ENCODE results near the gene GGPS1. TPM values are rescaled to one million over a fixed set of nuclear protein-coding genes. Genes with fewer than 3 reads are reported as not detected.

The GGPS1 gene
- total RNA-seq, 1 experiment from 2014 or later, result 40.4 TPM

DNA sequence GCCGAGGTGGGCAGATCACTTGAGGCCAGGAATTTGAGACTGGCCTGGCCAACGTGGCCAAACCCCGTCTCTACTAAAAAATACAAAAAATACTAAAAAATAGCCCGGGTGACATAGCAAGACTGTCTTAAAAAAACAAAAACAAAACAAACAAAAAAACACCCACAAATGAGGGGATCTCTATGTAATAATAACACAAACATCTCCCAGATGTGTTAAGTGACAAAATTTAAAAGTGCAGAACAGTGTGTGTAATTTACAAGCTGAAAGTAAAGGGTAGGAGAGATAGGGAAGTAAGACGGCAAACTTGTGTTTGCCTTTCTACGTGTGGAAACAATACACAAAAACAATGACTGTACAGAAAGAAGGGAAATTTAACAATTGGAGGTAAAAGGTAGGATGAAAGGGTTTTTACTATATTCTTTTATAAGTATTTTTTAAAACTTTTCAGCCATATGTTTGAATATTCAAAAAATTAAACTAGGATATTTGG lies 36.7 kb upstream of the GGPS1 start:
- no peak overlapping the region for H3K27ac Mint-ChIP-seq (ENCODE audit: unreplicated experiment)
- H3K4me1 ChIP-seq, result peaks cover 8% of the 10 kb centered on the region
- H3K4me1 Mint-ChIP-seq (ENCODE audit: low read depth, unreplicated experiment), result peaks cover 7% of the 10 kb centered on the region
- H3K9me3 Mint-ChIP-seq (ENCODE audit: unreplicated experiment), result peaks cover 1% of the 10 kb centered on the region
- no TSS peak for BruUV-seq (replicated peaks)
- H3K36me3 Mint-ChIP-seq (ENCODE audit: insufficient read depth, unreplicated experiment), result peaks cover 7% of the 10 kb centered on the region
- intact Hi-C loops (cut with micrococcal nuclease; ENCODE audit: unreplicated experiment), result no loop called here
- ChIA-PET CTCF (interaction anchor here (0.6 kb wide), 1 partner anchor 233 kb away, joined by 5 read pairs; no protein-coding TSS in a partner anchor), POLR2A (no interaction called here)
- DNase-seq, result no peak
- TF ChIP-seq, protein P1, sequence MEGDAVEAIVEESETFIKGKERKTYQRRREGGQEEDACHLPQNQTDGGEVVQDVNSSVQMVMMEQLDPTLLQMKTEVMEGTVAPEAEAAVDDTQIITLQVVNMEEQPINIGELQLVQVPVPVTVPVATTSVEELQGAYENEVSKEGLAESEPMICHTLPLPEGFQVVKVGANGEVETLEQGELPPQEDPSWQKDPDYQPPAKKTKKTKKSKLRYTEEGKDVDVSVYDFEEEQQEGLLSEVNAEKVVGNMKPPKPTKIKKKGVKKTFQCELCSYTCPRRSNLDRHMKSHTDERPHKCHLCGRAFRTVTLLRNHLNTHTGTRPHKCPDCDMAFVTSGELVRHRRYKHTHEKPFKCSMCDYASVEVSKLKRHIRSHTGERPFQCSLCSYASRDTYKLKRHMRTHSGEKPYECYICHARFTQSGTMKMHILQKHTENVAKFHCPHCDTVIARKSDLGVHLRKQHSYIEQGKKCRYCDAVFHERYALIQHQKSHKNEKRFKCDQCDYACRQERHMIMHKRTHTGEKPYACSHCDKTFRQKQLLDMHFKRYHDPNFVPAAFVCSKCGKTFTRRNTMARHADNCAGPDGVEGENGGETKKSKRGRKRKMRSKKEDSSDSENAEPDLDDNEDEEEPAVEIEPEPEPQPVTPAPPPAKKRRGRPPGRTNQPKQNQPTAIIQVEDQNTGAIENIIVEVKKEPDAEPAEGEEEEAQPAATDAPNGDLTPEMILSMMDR (IDR thresholded peaks at IDR 0.05; ENCODE audit: insufficient read depth in 1 of 2, low read depth in 1 of 2, low read length in 1 of 2, severe bottlenecking in 1 of 2, unreplicated experiment in 1 of 2), result no peak
- H3K4me3 ChIP-seq (ENCODE audit: low read depth, low read length), result no peak overlapping the region
- H3K36me3 ChIP-seq (ENCODE audit: control insufficient read depth, insufficient read depth, low read length), result no peaks in the 10 kb centered on the region
- no peaks in the 10 kb centered on the region for H3K27me3 ChIP-seq (replicated peaks; ENCODE audit: control insufficient read depth, insufficient read depth, low read length)
- H3K4me3 Mint-ChIP-seq (ENCODE audit: unreplicated experiment), result no peak overlapping the region
- no peaks in the 10 kb centered on the region for H3K27me3 Mint-ChIP-seq (ENCODE audit: insufficient read depth, unreplicated experiment)
- no peaks in the 10 kb centered on the region for H3K9me3 ChIP-seq

DNA sequence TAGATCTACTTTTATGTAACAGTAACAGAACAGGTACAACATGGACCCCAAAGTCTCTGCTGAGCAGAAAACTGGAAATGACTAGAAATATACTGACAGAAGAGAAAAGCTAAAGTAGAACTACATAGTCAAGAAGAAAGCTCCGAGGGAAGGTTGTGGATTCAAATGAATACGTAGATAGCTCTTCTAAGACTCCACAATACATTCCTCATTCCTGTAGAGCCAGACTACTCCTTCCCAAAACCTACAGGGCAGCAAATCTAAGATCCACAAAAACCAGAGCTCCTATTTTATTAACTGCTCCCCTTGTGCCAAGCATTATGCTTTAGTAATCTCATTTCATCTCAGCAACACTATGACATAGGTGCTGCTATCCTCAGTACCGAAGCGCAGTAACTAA lies 35.6 kb upstream of the GGPS1 start:
- BruUV-seq (replicated peaks), result no TSS peak
- peaks cover 7% of the 10 kb centered on the region for H3K36me3 Mint-ChIP-seq (ENCODE audit: insufficient read depth, unreplicated experiment)
- ChIA-PET POLR2A (no interaction called here), CTCF (no interaction called here)
- no peak for DNase-seq
- TF ChIP-seq, protein P1 (IDR thresholded peaks at IDR 0.05; ENCODE audit: insufficient read depth in 1 of 2, low read depth in 1 of 2, low read length in 1 of 2, severe bottlenecking in 1 of 2, unreplicated experiment in 1 of 2), result no peak
- peaks cover 3% of the 10 kb centered on the region; the same call in 1 of the 2 replicates for H3K9me3 ChIP-seq
- H3K4me3 Mint-ChIP-seq (ENCODE audit: unreplicated experiment), result no peak overlapping the region
- peaks cover 9% of the 10 kb centered on the region for H3K9me3 Mint-ChIP-seq (ENCODE audit: unreplicated experiment)
- no peak overlapping the region for H3K27ac Mint-ChIP-seq (ENCODE audit: unreplicated experiment)
- H3K4me3 ChIP-seq (ENCODE audit: low read depth, low read length), result no peak overlapping the region
- peaks cover 9% of the 10 kb centered on the region for H3K4me1 Mint-ChIP-seq (ENCODE audit: low read depth, unreplicated experiment)
- no peaks in the 10 kb centered on the region for H3K36me3 ChIP-seq (ENCODE audit: control insufficient read depth, insufficient read depth, low read length)
- H3K4me1 ChIP-seq, result peaks cover 8% of the 10 kb centered on the region
- no peaks in the 10 kb centered on the region for H3K27me3 Mint-ChIP-seq (ENCODE audit: insufficient read depth, unreplicated experiment)
- H3K27me3 ChIP-seq (replicated peaks; ENCODE audit: control insufficient read depth, insufficient read depth, low read length), result no peaks in the 10 kb centered on the region
- intact Hi-C loops (cut with micrococcal nuclease; ENCODE audit: unreplicated experiment), result no loop called here

DNA sequence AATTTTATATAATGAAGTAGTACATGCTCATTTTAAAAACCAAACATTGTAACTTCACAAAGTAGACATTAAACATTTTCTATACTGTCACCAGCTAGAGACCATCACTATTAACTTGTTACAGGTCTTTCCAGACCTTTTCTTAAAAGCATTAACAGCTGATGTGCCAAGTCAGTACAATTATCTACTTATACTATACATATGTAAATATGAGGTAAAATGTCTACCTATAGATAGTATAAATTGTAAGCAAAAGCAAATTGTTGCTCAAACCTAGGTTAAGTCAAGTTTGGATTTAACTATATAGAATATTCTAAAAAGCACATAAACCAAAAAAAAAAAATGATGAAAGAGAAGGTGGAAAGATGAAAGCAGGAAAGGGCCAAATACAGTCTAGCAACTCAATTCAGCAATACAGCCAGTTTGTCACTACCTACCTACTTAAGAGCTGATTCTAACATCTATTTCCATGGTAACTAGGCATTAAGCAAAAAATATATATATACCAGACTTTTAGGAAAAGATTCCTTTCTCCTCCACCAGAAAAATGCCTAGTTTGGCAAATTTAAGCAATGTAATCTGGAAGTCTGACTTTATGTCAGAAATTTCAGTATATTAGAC lies 34.9 kb upstream of the GGPS1 start:
- DNase-seq, result no peak
- intact Hi-C loops (cut with micrococcal nuclease; ENCODE audit: unreplicated experiment), result no loop called here
- Histone ChIP-seq H3K4me3 (ENCODE audit: low read depth, low read length) (no peak overlapping the region), H3K36me3 (ENCODE audit: control insufficient read depth, insufficient read depth, low read length) (no peaks in the 10 kb centered on the region), H3K9me3 (peaks cover 3% of the 10 kb centered on the region; the same call in 1 of the 2 replicates), H3K4me1 (peaks cover 8% of the 10 kb centered on the region), H3K27me3 (replicated peaks; ENCODE audit: control insufficient read depth, insufficient read depth, low read length) (no peaks in the 10 kb centered on the region)
- no TSS peak for BruUV-seq (replicated peaks)
- H3K27me3 Mint-ChIP-seq (ENCODE audit: insufficient read depth, unreplicated experiment), result no peaks in the 10 kb centered on the region
- peaks cover 7% of the 10 kb centered on the region for H3K36me3 Mint-ChIP-seq (ENCODE audit: insufficient read depth, unreplicated experiment)
- peaks cover 15% of the 10 kb centered on the region for H3K9me3 Mint-ChIP-seq (ENCODE audit: unreplicated experiment)
- no peak overlapping the region for H3K27ac Mint-ChIP-seq (ENCODE audit: unreplicated experiment)
- H3K4me1 Mint-ChIP-seq (ENCODE audit: low read depth, unreplicated experiment), result peaks cover 13% of the 10 kb centered on the region
- ChIA-PET POLR2A (no interaction called here), CTCF (no interaction called here)
- no peak overlapping the region for H3K4me3 Mint-ChIP-seq (ENCODE audit: unreplicated experiment)
- TF ChIP-seq, protein P1 (IDR thresholded peaks at IDR 0.05; ENCODE audit: insufficient read depth in 1 of 2, low read depth in 1 of 2, low read length in 1 of 2, severe bottlenecking in 1 of 2, unreplicated experiment in 1 of 2), result no peak

Measured in Caco-2 (cell line).